Hepatocyte (in vitro differentiated cells): ENCODE results near the gene ST6GAL1. TPM values are rescaled to one million over a fixed set of nuclear protein-coding genes. Genes with fewer than 3 reads are reported as not detected.
A peak's percentile ranks its signal among the peaks of the same experiment; 100 is the strongest.

Experiments used
- DNase-seq: peaks from one replicate; pipeline ENCODE4 v3.0.0-alpha.2; 2016; ENCODE audit warnings: low spot score
- H2AFZ ChIP-seq: fragments of 200-600 bp; sonication (generic); 2 replicates; pipeline ENCODE4 v1.6.0; 2016; ENCODE audit warnings: antibody characterized with exemption, mild to moderate bottlenecking
- H3K27ac ChIP-seq: fragments of 200-600 bp; sonication (generic); 2 replicates; pipeline ENCODE4 v1.5.1; 2016; ENCODE audit warnings: mild to moderate bottlenecking
- H3K27me3 ChIP-seq: fragments of 200-600 bp; sonication (generic); 2 replicates; pipeline ENCODE4 v1.6.1; 2016
- H3K36me3 ChIP-seq: fragments of 200-600 bp; sonication (generic); replicated peaks from 2 replicates; pipeline ENCODE4 v1.5.1; 2016; ENCODE audit warnings: low read depth; ENCODE audit not compliant: insufficient read depth
- H3K4me1 ChIP-seq: fragments of 200-600 bp; sonication (generic); 2 replicates; pipeline ENCODE4 v1.5.1; 2016; ENCODE audit warnings: mild to moderate bottlenecking, moderate library complexity; ENCODE audit not compliant: insufficient read depth
- H3K4me2 ChIP-seq: fragments of 200-600 bp; sonication (generic); 2 replicates; pipeline ENCODE4 v1.6.0; 2016
- H3K4me3 ChIP-seq: fragments of 200-600 bp; sonication (generic); 2 replicates; pipeline ENCODE4 v1.5.1; 2016; ENCODE audit warnings: mild to moderate bottlenecking
- H3K79me2 ChIP-seq: fragments of 200-600 bp; sonication (generic); 2 replicates; pipeline ENCODE4 v1.6.0; 2017; ENCODE audit warnings: mild to moderate bottlenecking
- H3K9me2 ChIP-seq: fragments of 200-600 bp; sonication (generic); replicated peaks from 2 replicates; pipeline ENCODE4 v1.6.0; 2017; ENCODE audit warnings: mild to moderate bottlenecking; ENCODE audit not compliant: insufficient read depth
- H3K9me3 ChIP-seq: fragments of 200-600 bp; sonication (generic); 2 replicates; pipeline ENCODE4 v1.5.1; 2016; ENCODE audit warnings: low read depth, mild to moderate bottlenecking
- H4K20me1 ChIP-seq: fragments of 200-600 bp; sonication (generic); 2 replicates; pipeline ENCODE4 v1.6.0; 2016; ENCODE audit warnings: mild to moderate bottlenecking; ENCODE audit not compliant: insufficient read depth, poor library complexity, severe bottlenecking
- CTCF ChIP-seq: fragments of 200-600 bp; sonication (generic); IDR thresholded peaks from 2 replicates; pipeline ENCODE4 v1.5.1; 2016; ENCODE audit warnings: antibody characterized with exemption, mild to moderate bottlenecking; ENCODE audit not compliant: poor library complexity
- EZH2 ChIP-seq: fragments of 200-600 bp; sonication (generic); IDR thresholded peaks from 2 replicates; pipeline ENCODE4 v1.6.1; 2016; ENCODE audit warnings: antibody characterized with exemption, mild to moderate bottlenecking, borderline replicate concordance
- EZH2phosphoT487 ChIP-seq: fragments of 200-600 bp; sonication (generic); IDR thresholded peaks from one replicate; pipeline ENCODE4 v1.6.1; 2018; ENCODE audit warnings: antibody characterized with exemption, mild to moderate bottlenecking, low read depth, moderate library complexity; ENCODE audit not compliant: unreplicated experiment, severe bottlenecking
- WGBS: methylation state at CpG from one replicate; pipeline ENCODE4 v1.1.6; 2016; ENCODE audit warnings: low lambda C conversion rate; ENCODE audit errors: missing lambda C conversion rate; 5-methylcytosine and 5-hydroxymethylcytosine counted together
- polyA plus RNA-seq: library from polyadenylated mRNA; unstranded; fragments of >200 nt; fragmentation: Nextera tagmentation; extraction: Ambion mirVana; gene quantifications from 2 replicates; pipeline ENCODE4 v1.2.1, GENCODE V29; 2016
- total RNA-seq: library from RNA; depleted of rRNA; stranded (reverse); fragments of >200 nt; gene quantifications from 2 replicates; pipeline ENCODE4 v1.2.3, GENCODE V29; 2014

Gene ST6GAL1
- total and polyA plus RNA-seq, 2 experiments from 2014 or later, result 57.5 to 109 TPM

- Histone ChIP-seq H3K27me3 (no peaks in the 10 kb centered on the region), H3K4me3 (no peak overlapping the region), H3K4me2 (no peak overlapping the region), H4K20me1 (no peaks in the 10 kb centered on the region), H2AFZ (no peak overlapping the region), H3K4me1 (no peaks in the 10 kb centered on the region), H3K9me2 (no peaks in the 10 kb centered on the region), H3K9me3 (no peaks in the 10 kb centered on the region), H3K36me3 (no peaks in the 10 kb centered on the region), H3K27ac (peak overlapping the region; percentile 36), H3K79me2 (no peaks in the 10 kb centered on the region)
- DNase-seq, result no peak
- TF ChIP-seq EZH2, result no peak
- no peak for TF ChIP-seq CTCF
- no peak for TF ChIP-seq EZH2phosphoT487
- 95% methylated on average over 6 of the region's 6 CpGs for WGBS
These were observed 53.7 kb downstream of the ST6GAL1 start for GRCh38 chr3:186984064-186984463.

- no peak overlapping the region for H3K4me3 ChIP-seq
- no peak overlapping the region for H2AFZ ChIP-seq
- DNase-seq, result no peak
- no peaks in the 10 kb centered on the region for H4K20me1 ChIP-seq
- H3K27me3 ChIP-seq, result no peaks in the 10 kb centered on the region
- H3K79me2 ChIP-seq, result no peaks in the 10 kb centered on the region
- no peak for TF ChIP-seq EZH2
- no peak for TF ChIP-seq EZH2phosphoT487
- no peak for TF ChIP-seq CTCF
- H3K9me3 ChIP-seq, result no peaks in the 10 kb centered on the region
- WGBS, result 86% methylated on average over 13 of the region's 14 CpGs
- no peak overlapping the region for H3K27ac ChIP-seq
- H3K36me3 ChIP-seq, result no peaks in the 10 kb centered on the region
- H3K4me1 ChIP-seq, result no peaks in the 10 kb centered on the region
- no peak overlapping the region for H3K4me2 ChIP-seq
- no peaks in the 10 kb centered on the region for H3K9me2 ChIP-seq
These were observed 55.5 kb downstream of the ST6GAL1 start for GRCh38 chr3:186985661-186986364.

GRCh38 chr3:186986406-186986805, 56.1 kb downstream of the ST6GAL1 start:
- Histone ChIP-seq H3K4me1 (no peaks in the 10 kb centered on the region), H3K4me2 (no peak overlapping the region), H3K36me3 (no peaks in the 10 kb centered on the region), H3K27ac (no peak overlapping the region), H3K9me3 (no peaks in the 10 kb centered on the region), H3K4me3 (no peak overlapping the region), H3K79me2 (no peaks in the 10 kb centered on the region), H3K9me2 (no peaks in the 10 kb centered on the region), H3K27me3 (no peaks in the 10 kb centered on the region), H2AFZ (no peak overlapping the region), H4K20me1 (no peaks in the 10 kb centered on the region)
- TF ChIP-seq CTCF (no peak), EZH2phosphoT487 (no peak), EZH2 (no peak)
- 90% methylated on average over 8 of the region's 8 CpGs for WGBS
- DNase-seq, result no peak
